Left cardiac atrium (tissue), 4 donors: Measurements from ENCODE around the gene SMC5. TPM values are rescaled to one million over a fixed set of nuclear protein-coding genes. Genes with fewer than 3 reads are reported as not detected.
"Not testable (repeated sequence)": the region's sequence is repeated elsewhere in the genome, so short reads cannot be mapped to it uniquely, and the experiment has no call there.

ENCODE experiments used
- ATAC-seq, 2 donors: fragments of 200-7000 bp; cut with Tn5 transposase; one replicate each; pipeline ENCODE4 v1.9.1; 2020; ENCODE audit warnings: mild to moderate bottlenecking in 2 of 2, moderate library complexity in 2 of 2
- DNase-seq: peaks from one replicate; pipeline ENCODE4 v3.0.0-alpha.2; 2020
- intact Hi-C, 2 donors: fragments of 100-400 bp; cut with DNase I; formaldehyde crosslinking; loops; one replicate each; pipeline versions ENCODE4 v1.14.1 to v1.15.1; 2022 to 2023
- total RNA-seq, 2 donors: library from RNA; stranded (reverse); fragmentation: NEBNext Ultra II Directional; extraction: Animal tissue kit (Norgen Biotek cat#: 25700); gene quantifications; one replicate each; pipeline ENCODE4 v1.2.1, GENCODE V29; 2021
- donor health status: DM: no; HTN: yes; CAD: no.
- donor health status: DM: no; HTN: yes; CAD: no; lungs with severe emphysema.
- donor health status: DM: yes; HTN: yes; CAD: no.
- donor health status: Dilated cardiomyopathy.

The SMC5 gene
- total RNA-seq, 2 donors from 2014 or later: 12.3 to 21.0 TPM

GRCh38 chr9:70395652-70396051 lies 136.9 kb downstream of the SMC5 start:
- DNase-seq (no peak), ATAC-seq (no peak)
- intact Hi-C loops: no loop called here

- no peak for DNase-seq
- intact Hi-C loops: no loop called here
- ATAC-seq: peak; percentile 65 to 68
Measured at GRCh38 chr9:70398145-70398556, 139.4 kb downstream of the SMC5 start.

GRCh38 chr9:70399141-70399540 lies 140.4 kb downstream of the SMC5 start:
- no peak for ATAC-seq
- no peak for DNase-seq
- intact Hi-C loops: no loop called here

- DNase-seq (no peak), ATAC-seq (peak; percentile 7 to 28)
- intact Hi-C loops: loop anchor here in 1 of 2 donors (10.0 kb wide), 1 partner anchor 45 kb away; no protein-coding TSS in a partner anchor
Measured at GRCh38 chr9:70400107-70400892, 141.5 kb downstream of the SMC5 start.

GRCh38 chr9:70401241-70401640 lies 142.5 kb downstream of the SMC5 start:
- not testable (repeated sequence) for DNase-seq, ATAC-seq
- intact Hi-C loops: loop anchor here in 1 of 2 donors (10.0 kb wide), 1 partner anchor 46 kb away; no protein-coding TSS in a partner anchor

GRCh38 chr9:70402213-70402612 lies 143.4 kb downstream of the SMC5 start:
- intact Hi-C loops: loop anchor here in 1 of 2 donors (10.0 kb wide), 1 partner anchor 47 kb away; no protein-coding TSS in a partner anchor
- ATAC-seq (no peak), DNase-seq (no peak)

GRCh38 chr9:70403166-70403565 lies 144.4 kb downstream of the SMC5 start:
- ATAC-seq (no peak), DNase-seq (no peak)
- intact Hi-C loops: loop anchor here in 1 of 2 donors (10.0 kb wide), 1 partner anchor 48 kb away; no protein-coding TSS in a partner anchor

GRCh38 chr9:70403618-70404025 lies 144.8 kb downstream of the SMC5 start:
- intact Hi-C loops: loop anchor here in 1 of 2 donors (10.0 kb wide), 1 partner anchor 49 kb away; no protein-coding TSS in a partner anchor
- no peak for DNase-seq
- ATAC-seq: peak; percentile 12 to 31

GRCh38 chr9:70404261-70404660 lies 145.5 kb downstream of the SMC5 start:
- no peak for DNase-seq
- ATAC-seq: no peak
- intact Hi-C loops: loop anchor here in 1 of 2 donors (10.0 kb wide), 1 partner anchor 49 kb away; no protein-coding TSS in a partner anchor

Other genes starting within 250 kb of the SMC5 start
- gene MAMDC2, start 215.1 kb upstream of the SMC5 start, total RNA-seq: 10 to 100 TPM; 12.3 to 19.6 TPM
- gene KLF9, start 155.7 kb downstream of the SMC5 start, total RNA-seq: 10 to 100 TPM; 56.2 to 78.9 TPM